NCI-H2227 treated with DMSO at 0.1 percent for 48 hours (cell line): Measurements from ENCODE around the gene PPP2R2B.

ENCODE experiments used
- DNase-seq: peaks from one replicate; lab custom pipeline; 2025; lab: John Stamatoyannopoulos, UW

Gene PPP2R2B

GRCh38 chr5:146781157-146781556 lies 97.4 kb downstream of the PPP2R2B start:
- DNase-seq, result no peak

GRCh38 chr5:146779211-146779869 lies 99.2 kb downstream of the PPP2R2B start:
- DNase-seq, result peak; percentile 36

- no peak for DNase-seq
These were observed 99.8 kb downstream of the PPP2R2B start for GRCh38 chr5:146778795-146779194.

- no peak for DNase-seq
These were observed 100.3 kb downstream of the PPP2R2B start for GRCh38 chr5:146778261-146778660.

- no peak for DNase-seq
These were observed 105.6 kb downstream of the PPP2R2B start for GRCh38 chr5:146772881-146773466.

GRCh38 chr5:146770980-146771379 lies 107.6 kb downstream of the PPP2R2B start:
- no peak for DNase-seq

- no peak for DNase-seq
These were observed 108.0 kb downstream of the PPP2R2B start for GRCh38 chr5:146770546-146770945.

GRCh38 chr5:146767534-146767933 lies 111.0 kb downstream of the PPP2R2B start:
- no peak for DNase-seq

GRCh38 chr5:146766013-146766412 lies 112.5 kb downstream of the PPP2R2B start:
- no peak for DNase-seq

GRCh38 chr5:146765089-146765832 lies 113.3 kb downstream of the PPP2R2B start:
- DNase-seq, result no peak

- DNase-seq, result no peak
These were observed 115.7 kb downstream of the PPP2R2B start for GRCh38 chr5:146762830-146763229.

- no peak for DNase-seq
These were observed 116.7 kb downstream of the PPP2R2B start for GRCh38 chr5:146761811-146762210.

GRCh38 chr5:146758938-146759337 lies 119.6 kb downstream of the PPP2R2B start:
- DNase-seq, result no peak

- DNase-seq, result no peak
These were observed 120.5 kb downstream of the PPP2R2B start for GRCh38 chr5:146758076-146758475.

GRCh38 chr5:146756546-146756945 lies 122.0 kb downstream of the PPP2R2B start:
- no peak for DNase-seq

GRCh38 chr5:146755793-146756192 lies 122.8 kb downstream of the PPP2R2B start:
- DNase-seq, result no peak

- no peak for DNase-seq
These were observed 123.9 kb downstream of the PPP2R2B start for GRCh38 chr5:146754621-146755020.

GRCh38 chr5:146753641-146754040 lies 124.9 kb downstream of the PPP2R2B start:
- DNase-seq, result no peak

- no peak for DNase-seq
These were observed 126.7 kb downstream of the PPP2R2B start for GRCh38 chr5:146751781-146752401.

GRCh38 chr5:146751054-146751453 lies 127.5 kb downstream of the PPP2R2B start:
- DNase-seq, result no peak

- DNase-seq, result no peak
These were observed 130.0 kb downstream of the PPP2R2B start for GRCh38 chr5:146748533-146748932.

GRCh38 chr5:146745931-146746577 lies 132.5 kb downstream of the PPP2R2B start:
- no peak for DNase-seq
